Testis (tissue), 2 donors: ENCODE measurements around the gene DAZAP1.

Experiments used
- CTCF ChIP-seq, 3 experiments: fragments of 450-650 bp in 2 of 3; fragments of 200-600 bp in 1 of 3; sonication (generic) in 1 of 3; IDR thresholded peaks; one replicate each; pipeline ENCODE4 v1.5.1; 2016 to 2019; ENCODE audit warnings: antibody characterized with exemption in 3 of 3, mild to moderate bottlenecking in 2 of 3, moderate library complexity in 1 of 3
- POLR2A ChIP-seq: fragments of 450-650 bp; IDR thresholded peaks from one replicate; pipeline ENCODE4 v1.6.1; 2017; ENCODE audit warnings: antibody characterized with exemption, mild to moderate bottlenecking, moderate library complexity

- TF ChIP-seq CTCF (IDR thresholded peaks at IDR 0.05) (no peak), POLR2A (no peak)
These were observed 36.6 kb upstream of the DAZAP1 start for GRCh38 chr19:1370579-1371361.
